Stimulated activated CD4-positive, alpha-beta T cell treated with anti-CD3 and anti-CD28 coated beads, Interleukin-4, amount 100 ng/mL, for 48 hours (primary cell): Measurements from ENCODE around the gene NAALADL2.
"Not testable (repeated sequence)": the region's sequence is repeated elsewhere in the genome, so short reads cannot be mapped to it uniquely, and the experiment has no call there.

Source experiments
- DNase-seq, 2 donors: peaks; one replicate each; pipeline ENCODE4 v3.0.0-alpha.2; 2020; ENCODE audit warnings: low read depth in 2 of 2

Gene NAALADL2

GRCh38 chr3:175417426-175417825 is 558.3 kb downstream of the NAALADL2 start:
- no peak for DNase-seq

- no peak for DNase-seq
Observed at GRCh38 chr3:175421902-175422301, 562.8 kb downstream of the NAALADL2 start.

- DNase-seq: no peak
Observed at GRCh38 chr3:175422744-175423143, 563.6 kb downstream of the NAALADL2 start.

- not testable (repeated sequence) for DNase-seq
Observed at GRCh38 chr3:175423848-175424247, 564.7 kb downstream of the NAALADL2 start.

GRCh38 chr3:175426805-175427204 is 567.7 kb downstream of the NAALADL2 start:
- no peak for DNase-seq

GRCh38 chr3:175428466-175428865 is 569.3 kb downstream of the NAALADL2 start:
- no peak for DNase-seq

- no peak for DNase-seq
Observed at GRCh38 chr3:175430983-175431773, 572.0 kb downstream of the NAALADL2 start.

- DNase-seq: no peak
Observed at GRCh38 chr3:175432376-175433025, 573.4 kb downstream of the NAALADL2 start.

- no peak for DNase-seq
Observed at GRCh38 chr3:175433026-175433674, 574.0 kb downstream of the NAALADL2 start.

- DNase-seq: no peak
Observed at GRCh38 chr3:175434561-175434960, 575.4 kb downstream of the NAALADL2 start.

GRCh38 chr3:175443682-175444081 is 584.5 kb downstream of the NAALADL2 start:
- no peak for DNase-seq

- no peak for DNase-seq
Observed at GRCh38 chr3:175445741-175446140, 586.6 kb downstream of the NAALADL2 start.

GRCh38 chr3:175447521-175447920 is 588.4 kb downstream of the NAALADL2 start:
- no peak for DNase-seq

GRCh38 chr3:175453361-175453760 is 594.2 kb downstream of the NAALADL2 start:
- no peak for DNase-seq

- DNase-seq: no peak
Observed at GRCh38 chr3:175456466-175456865, 597.3 kb downstream of the NAALADL2 start.

GRCh38 chr3:175457301-175457700 is 598.2 kb downstream of the NAALADL2 start:
- DNase-seq: no peak

- DNase-seq: not testable (repeated sequence)
Observed at GRCh38 chr3:175460849-175461399, 601.8 kb downstream of the NAALADL2 start.

GRCh38 chr3:175464362-175464761 is 605.2 kb downstream of the NAALADL2 start:
- no peak for DNase-seq

- DNase-seq: no peak
Observed at GRCh38 chr3:175469124-175469523, 610.0 kb downstream of the NAALADL2 start.

GRCh38 chr3:175475765-175476164 is 616.6 kb downstream of the NAALADL2 start:
- DNase-seq: no peak

GRCh38 chr3:175476489-175476888 is 617.4 kb downstream of the NAALADL2 start:
- DNase-seq: no peak

GRCh38 chr3:175477651-175478224 is 618.6 kb downstream of the NAALADL2 start:
- DNase-seq: no peak
